HCT116 (cell line): Measurements from ENCODE around the gene HABP2. TPM values are rescaled to one million over a fixed set of nuclear protein-coding genes. Genes with fewer than 3 reads are reported as not detected.

Source experiments
- ATAC-seq: fragments of 200-7000 bp; cut with Tn5 transposase; 2 replicates; pipeline ENCODE4 v1.9.1; 2020; ENCODE audit warnings: mild to moderate bottlenecking, moderate library complexity
- BruUV-seq: library from RNA; stranded (reverse); fragments of 400-500 nt; replicated peaks from 2 replicates; lab custom pipeline; 2021; lab: Mats Ljungman, UMichigan
- CTCF ChIA-PET: fragments of 300-600 bp; sonication (Branson Sonifier 250); formaldehyde crosslinking; loops from one replicate; lab custom pipeline; 2021; ENCODE audit warnings: antibody characterized with exemption; lab: Charles Lee
- POLR2A ChIA-PET: fragments of 300-600, 350-600 bp; sonication (Branson Sonifier 250); formaldehyde crosslinking; loops from one replicate; lab custom pipeline; 2021; ENCODE audit warnings: antibody characterized with exemption; lab: Charles Lee
- RAD21 ChIA-PET, 2 experiments: fragments of 300-600 bp; sonication (Branson Sonifier 250); formaldehyde crosslinking; loops; one replicate each; lab custom pipeline; 2023; ENCODE audit warnings: low total read pairs in 2 of 2; ENCODE audit not compliant: uncharacterized antibody in 2 of 2, unreplicated experiment in 2 of 2, low non-redundant PET in 1 of 2; lab: Charles Lee
- DNase-seq: peaks from one replicate; pipeline ENCODE4 v3.0.0-alpha.2; 2010; ENCODE audit warnings: low read depth, low spot score
- H2AFZ ChIP-seq: fragments of 200-600 bp; shearing (Covaris generic), sonication (generic); 2 replicates; pipeline ENCODE4 v1.6.1; 2017; ENCODE audit warnings: low read depth, mixed run types, mixed read lengths, antibody characterized with exemption, low read length; ENCODE audit not compliant: poor library complexity, severe bottlenecking
- H3K27ac ChIP-seq: 2 replicates; pipeline ENCODE4 v1.5.1; 2012; ENCODE audit warnings: low read depth, low read length
- H3K27me3 ChIP-seq: fragments of 200-600 bp; sonication (generic); 2 replicates; pipeline ENCODE4 v1.6.1; 2016; ENCODE audit warnings: mixed run types, low read length, mixed read lengths; ENCODE audit not compliant: insufficient read depth
- H3K36me3 ChIP-seq, 2 experiments: fragments of 200-500 bp in 1 of 2; fragments of 200-600 bp in 1 of 2; sonication (Bioruptor generic) in 1 of 2; sonication (generic) in 1 of 2; 2 replicates each; pipeline versions ENCODE4 v1.5.1 to v1.6.1; 2014 to 2016; ENCODE audit warnings: low read length in 2 of 2, inconsistent platforms in 1 of 2, mixed read lengths in 1 of 2, mixed run types in 1 of 2; ENCODE audit not compliant: insufficient read depth in 2 of 2, control insufficient read depth in 1 of 2
- H3K4me1 ChIP-seq, 2 experiments: fragments of 200-600 bp in 1 of 2; sonication (generic) in 1 of 2; 2 replicates each; pipeline versions ENCODE4 v1.5.1 to v1.6.1; 2012 to 2017; ENCODE audit warnings: low read length in 2 of 2, inconsistent platforms in 1 of 2, mild to moderate bottlenecking in 1 of 2, mixed read lengths in 1 of 2, mixed run types in 1 of 2, moderate library complexity in 1 of 2; ENCODE audit not compliant: insufficient read depth in 2 of 2, control insufficient read depth in 1 of 2
- H3K4me2 ChIP-seq: fragments of 200-600 bp; sonication (generic); 2 replicates; pipeline ENCODE4 v1.6.1; 2017; ENCODE audit warnings: mixed run types, low read length, mixed read lengths
- H3K4me3 ChIP-seq, 2 experiments: fragments of 200-600 bp in 1 of 2; sonication (generic) in 1 of 2; replicated peaks in 1 of 2; 2 replicates each; pipeline ENCODE4 v1.5.1; 2011 to 2016; ENCODE audit warnings: low read length in 2 of 2, control low read depth in 1 of 2, low read depth in 1 of 2, mild to moderate bottlenecking in 1 of 2, mixed read lengths in 1 of 2, mixed run types in 1 of 2
- H3K79me2 ChIP-seq: fragments of 200-600 bp; sonication (generic); 2 replicates; pipeline ENCODE4 v1.6.1; 2017; ENCODE audit warnings: mild to moderate bottlenecking, mixed run types, low read length, moderate library complexity, mixed read lengths; ENCODE audit not compliant: insufficient read depth
- H3K9ac ChIP-seq: fragments of 200-600 bp; sonication (generic); 2 replicates; pipeline ENCODE4 v1.6.1; 2016; ENCODE audit warnings: low read length, mixed read lengths
- H3K9me2 ChIP-seq: fragments of 200-600 bp; sonication (generic), shearing (Covaris generic); 2 replicates; pipeline ENCODE4 v1.6.1; 2017; ENCODE audit warnings: mixed run types, mild to moderate bottlenecking, moderate library complexity; ENCODE audit not compliant: insufficient read depth
- H3K9me3 ChIP-seq, 2 experiments: fragments of 200-500 bp in 1 of 2; fragments of 200-600 bp in 1 of 2; sonication (Bioruptor generic) in 1 of 2; sonication (generic) in 1 of 2; 2 replicates each; pipeline ENCODE4 v1.6.1; 2014 to 2017; ENCODE audit warnings: low read length in 2 of 2, mixed read lengths in 2 of 2, inconsistent platforms in 1 of 2, low read depth in 1 of 2, mild to moderate bottlenecking in 1 of 2, mixed run types in 1 of 2, moderate library complexity in 1 of 2; ENCODE audit not compliant: control insufficient read depth in 1 of 2, insufficient read depth in 1 of 2
- H4K20me1 ChIP-seq: fragments of 200-600 bp; sonication (generic), shearing (Covaris generic); 2 replicates; pipeline ENCODE4 v1.6.1; 2017; ENCODE audit warnings: mixed run types, mild to moderate bottlenecking, moderate library complexity; ENCODE audit not compliant: insufficient read depth
- CBX3 ChIP-seq: IDR thresholded peaks from 2 replicates; pipeline ENCODE4 v1.6.1; 2012; ENCODE audit warnings: low read depth
- CEBPB ChIP-seq: IDR thresholded peaks from 2 replicates; pipeline ENCODE4 v1.6.1; 2012; ENCODE audit warnings: low read depth
- EGR1 ChIP-seq: IDR thresholded peaks from 2 replicates; pipeline ENCODE4 v1.6.1; 2012; ENCODE audit warnings: low read depth
- EZH2 ChIP-seq: fragments of 200-600 bp; sonication (generic); IDR thresholded peaks from 2 replicates; pipeline ENCODE4 v1.6.1; 2017; ENCODE audit warnings: antibody characterized with exemption, mixed run types
- EZH2phosphoT487 ChIP-seq: fragments of 200-600 bp; IDR thresholded peaks from 2 replicates; pipeline ENCODE4 v1.6.1; 2018; ENCODE audit warnings: antibody characterized with exemption, borderline replicate concordance
- FOSL1 ChIP-seq: IDR thresholded peaks from 2 replicates; pipeline ENCODE4 v1.6.1; 2012; ENCODE audit warnings: low read depth
- JUND ChIP-seq: IDR thresholded peaks from 2 replicates; pipeline ENCODE4 v1.6.1; 2012
- POLR2A ChIP-seq: IDR thresholded peaks from 2 replicates; pipeline ENCODE4 v1.7.0; 2011; ENCODE audit warnings: borderline replicate concordance; ENCODE audit not compliant: insufficient read depth, insufficient read length; ENCODE audit errors: extremely low read depth
- POLR2AphosphoS5 ChIP-seq: IDR thresholded peaks from 2 replicates; pipeline ENCODE4 v1.6.1; 2011; ENCODE audit warnings: mild to moderate bottlenecking, low read depth, low read length, moderate library complexity
- RAD21 ChIP-seq: IDR thresholded peaks from 2 replicates; pipeline ENCODE4 v1.6.1; 2012; ENCODE audit warnings: low read depth, mild to moderate bottlenecking
- SIN3A ChIP-seq: IDR thresholded peaks from 2 replicates; pipeline ENCODE4 v1.6.1; 2012; ENCODE audit warnings: low read depth
- SP1 ChIP-seq: IDR thresholded peaks from 2 replicates; pipeline ENCODE4 v1.6.1; 2012; ENCODE audit warnings: low read depth
- SRF ChIP-seq: IDR thresholded peaks from 2 replicates; pipeline ENCODE4 v1.6.1; 2012; ENCODE audit warnings: low read depth
- TCF7L2 ChIP-seq: IDR thresholded peaks from 2 replicates; pipeline ENCODE4 v1.7.0; 2011; ENCODE audit warnings: borderline replicate concordance, inconsistent platforms; ENCODE audit not compliant: insufficient read depth, insufficient read length; ENCODE audit errors: extremely low read depth
- YY1 ChIP-seq: IDR thresholded peaks from 2 replicates; pipeline ENCODE4 v1.6.1; 2011; ENCODE audit warnings: low read length, low read depth, moderate library complexity, mild to moderate bottlenecking; ENCODE audit not compliant: insufficient replicate concordance; ENCODE audit errors: extremely low read depth
- ZFX ChIP-seq: fragments of 450-650 bp; IDR thresholded peaks from 2 replicates; pipeline ENCODE4 v1.6.1; 2017
- ZNF274 ChIP-seq: fragments of 200-500 bp; sonication (Bioruptor generic); IDR thresholded peaks from 2 replicates; pipeline ENCODE4 v1.6.1; 2014; ENCODE audit warnings: mild to moderate bottlenecking, low read depth, low read length, inconsistent platforms
- intact Hi-C: fragments of 100-400 bp; cut with micrococcal nuclease; formaldehyde crosslinking; loops from 2 replicates; pipeline ENCODE4 v1.10.0; 2022
- total RNA-seq: library from RNA; stranded (reverse); gene quantifications from one replicate; pipeline ENCODE4 v1.2.1, GENCODE V29; 2021; ENCODE audit not compliant: unreplicated experiment
- TF ChIP-seq, protein P1 (sequence below): IDR thresholded peaks from 2 replicates; pipeline ENCODE4 v1.6.1; 2011; ENCODE audit warnings: mild to moderate bottlenecking, low read length, moderate library complexity; ENCODE audit not compliant: insufficient replicate concordance; ENCODE audit errors: extremely low read depth
- TF ChIP-seq, protein P2 (sequence below): IDR thresholded peaks from 2 replicates; pipeline ENCODE4 v1.6.1; 2012; ENCODE audit warnings: low read depth

The HABP2 gene
- total RNA-seq, 1 experiment from 2014 or later = 0.20 TPM

DNA sequence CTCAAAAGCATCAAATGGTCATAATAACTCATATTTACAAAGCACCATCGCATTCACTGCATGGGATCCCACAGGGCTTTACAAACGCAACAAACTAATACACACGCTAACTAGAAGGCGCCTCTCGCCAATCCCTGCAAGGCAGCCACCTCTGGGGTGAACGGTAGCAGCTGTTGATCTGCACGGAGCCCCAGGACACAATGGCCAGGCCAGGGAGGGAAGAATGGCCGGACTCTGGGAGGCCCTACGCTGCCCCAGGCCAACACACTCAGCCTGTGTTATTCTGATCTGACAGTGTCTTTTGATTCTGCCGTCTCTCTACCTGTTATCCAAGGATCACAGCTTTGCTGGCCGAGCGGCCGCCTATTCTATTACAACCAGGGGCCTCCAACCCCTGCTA lies 41.8 kb downstream of the HABP2 start:
- POLR2A ChIA-PET = no interaction called here
- no peaks in the 10 kb centered on the region for H3K9me3 ChIP-seq
- no peak overlapping the region for H2AFZ ChIP-seq
- H3K4me1 ChIP-seq = no peaks in the 10 kb centered on the region
- no TSS peak for BruUV-seq
- no peaks in the 10 kb centered on the region for H3K9me2 ChIP-seq
- H4K20me1 ChIP-seq = no peaks in the 10 kb centered on the region
- no peaks in the 10 kb centered on the region for H3K36me3 ChIP-seq
- H3K9ac ChIP-seq = no peak overlapping the region
- no peak for ATAC-seq
- H3K4me3 ChIP-seq = no peak overlapping the region
- peaks cover 67% of the 10 kb centered on the region for H3K27me3 ChIP-seq
- CTCF ChIA-PET = no interaction called here
- no peak overlapping the region for H3K27ac ChIP-seq
- intact Hi-C loops = no loop called here
- H3K79me2 ChIP-seq = no peaks in the 10 kb centered on the region
- DNase-seq = no peak
- H3K4me2 ChIP-seq = no peak overlapping the region
- TF ChIP-seq CBX3 (no peak), CEBPB (no peak), YY1 (no peak), ZFX (no peak), SRF (no peak), RAD21 (no peak), EGR1 (no peak), FOSL1 (no peak), EZH2phosphoT487 (no peak), POLR2AphosphoS5 (no peak), JUND (no peak), SIN3A (no peak), EZH2 (no peak), ZNF274 (no peak), TCF7L2 (no peak), POLR2A (no peak), SP1 (no peak)
- TF ChIP-seq, protein P1, sequence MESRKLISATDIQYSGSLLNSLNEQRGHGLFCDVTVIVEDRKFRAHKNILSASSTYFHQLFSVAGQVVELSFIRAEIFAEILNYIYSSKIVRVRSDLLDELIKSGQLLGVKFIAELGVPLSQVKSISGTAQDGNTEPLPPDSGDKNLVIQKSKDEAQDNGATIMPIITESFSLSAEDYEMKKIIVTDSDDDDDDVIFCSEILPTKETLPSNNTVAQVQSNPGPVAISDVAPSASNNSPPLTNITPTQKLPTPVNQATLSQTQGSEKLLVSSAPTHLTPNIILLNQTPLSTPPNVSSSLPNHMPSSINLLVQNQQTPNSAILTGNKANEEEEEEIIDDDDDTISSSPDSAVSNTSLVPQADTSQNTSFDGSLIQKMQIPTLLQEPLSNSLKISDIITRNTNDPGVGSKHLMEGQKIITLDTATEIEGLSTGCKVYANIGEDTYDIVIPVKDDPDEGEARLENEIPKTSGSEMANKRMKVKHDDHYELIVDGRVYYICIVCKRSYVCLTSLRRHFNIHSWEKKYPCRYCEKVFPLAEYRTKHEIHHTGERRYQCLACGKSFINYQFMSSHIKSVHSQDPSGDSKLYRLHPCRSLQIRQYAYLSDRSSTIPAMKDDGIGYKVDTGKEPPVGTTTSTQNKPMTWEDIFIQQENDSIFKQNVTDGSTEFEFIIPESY = no peak
- TF ChIP-seq, protein P2, sequence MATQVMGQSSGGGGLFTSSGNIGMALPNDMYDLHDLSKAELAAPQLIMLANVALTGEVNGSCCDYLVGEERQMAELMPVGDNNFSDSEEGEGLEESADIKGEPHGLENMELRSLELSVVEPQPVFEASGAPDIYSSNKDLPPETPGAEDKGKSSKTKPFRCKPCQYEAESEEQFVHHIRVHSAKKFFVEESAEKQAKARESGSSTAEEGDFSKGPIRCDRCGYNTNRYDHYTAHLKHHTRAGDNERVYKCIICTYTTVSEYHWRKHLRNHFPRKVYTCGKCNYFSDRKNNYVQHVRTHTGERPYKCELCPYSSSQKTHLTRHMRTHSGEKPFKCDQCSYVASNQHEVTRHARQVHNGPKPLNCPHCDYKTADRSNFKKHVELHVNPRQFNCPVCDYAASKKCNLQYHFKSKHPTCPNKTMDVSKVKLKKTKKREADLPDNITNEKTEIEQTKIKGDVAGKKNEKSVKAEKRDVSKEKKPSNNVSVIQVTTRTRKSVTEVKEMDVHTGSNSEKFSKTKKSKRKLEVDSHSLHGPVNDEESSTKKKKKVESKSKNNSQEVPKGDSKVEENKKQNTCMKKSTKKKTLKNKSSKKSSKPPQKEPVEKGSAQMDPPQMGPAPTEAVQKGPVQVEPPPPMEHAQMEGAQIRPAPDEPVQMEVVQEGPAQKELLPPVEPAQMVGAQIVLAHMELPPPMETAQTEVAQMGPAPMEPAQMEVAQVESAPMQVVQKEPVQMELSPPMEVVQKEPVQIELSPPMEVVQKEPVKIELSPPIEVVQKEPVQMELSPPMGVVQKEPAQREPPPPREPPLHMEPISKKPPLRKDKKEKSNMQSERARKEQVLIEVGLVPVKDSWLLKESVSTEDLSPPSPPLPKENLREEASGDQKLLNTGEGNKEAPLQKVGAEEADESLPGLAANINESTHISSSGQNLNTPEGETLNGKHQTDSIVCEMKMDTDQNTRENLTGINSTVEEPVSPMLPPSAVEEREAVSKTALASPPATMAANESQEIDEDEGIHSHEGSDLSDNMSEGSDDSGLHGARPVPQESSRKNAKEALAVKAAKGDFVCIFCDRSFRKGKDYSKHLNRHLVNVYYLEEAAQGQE = no peak
- RAD21 ChIA-PET = no interaction called here
